Measurements from ENCODE around the gene SRSF1.
"Not testable (repeated sequence)": the region's sequence is repeated elsewhere in the genome, so short reads cannot be mapped to it uniquely, and the experiment has no call there.

Gene SRSF1

DNA sequence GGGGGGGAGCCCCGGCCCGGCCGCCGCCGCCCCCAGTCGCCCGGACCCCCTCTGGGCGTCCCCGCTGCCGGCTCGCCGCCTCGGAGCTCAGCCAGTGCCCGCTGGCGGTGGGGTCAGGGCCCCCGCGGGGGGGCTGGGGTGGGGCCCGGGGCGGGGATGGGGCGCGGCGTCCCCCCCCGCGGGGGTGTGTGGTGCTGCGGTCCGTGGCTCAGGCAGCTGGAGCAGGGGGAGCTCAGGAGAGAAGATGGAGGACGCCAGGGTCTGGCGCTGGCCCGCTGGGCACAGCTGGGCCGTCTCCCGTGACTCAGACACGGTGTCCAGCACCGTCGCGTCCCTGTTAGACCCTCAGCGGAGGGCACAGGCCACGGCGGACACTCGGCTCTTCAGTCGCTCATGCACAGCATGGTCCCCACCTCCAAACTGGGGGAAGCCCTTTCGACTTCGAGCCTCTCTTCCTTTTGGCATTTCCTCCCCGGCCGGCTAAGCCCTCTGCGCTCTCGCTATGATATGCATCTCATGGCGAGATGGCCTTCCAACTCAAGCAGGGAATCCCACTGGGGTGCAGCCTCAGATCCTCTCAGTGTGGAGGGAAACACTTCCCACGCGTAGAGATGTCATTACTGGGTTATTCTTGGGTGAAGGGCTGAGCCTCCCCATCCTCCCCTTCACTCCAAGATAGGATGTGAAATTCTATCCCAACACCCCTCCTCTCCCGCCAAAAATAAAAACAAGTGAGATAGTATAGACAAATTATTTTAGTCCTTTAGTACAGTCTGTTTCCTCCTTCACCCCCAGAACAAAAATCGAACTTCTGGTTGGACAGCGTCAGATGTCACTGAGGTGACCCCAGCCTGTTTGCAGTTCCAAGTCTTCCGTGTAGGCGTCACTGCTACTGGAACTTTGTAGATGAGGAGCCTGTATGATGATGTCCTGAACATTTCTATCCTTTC, 18.5 kb downstream of the SRSF1 start:
- peak; percentile 60 for DNase-seq

- DNase-seq = no peak
These were observed 19.3 kb downstream of the SRSF1 start, which contains the start of gene VEZF1 for GRCh38 chr17:57987581-57988300. TSS of gene VEZF1 (minus strand) at chr17:57988254. CDS start at chr17:57988111, 143 bp downstream.

DNA sequence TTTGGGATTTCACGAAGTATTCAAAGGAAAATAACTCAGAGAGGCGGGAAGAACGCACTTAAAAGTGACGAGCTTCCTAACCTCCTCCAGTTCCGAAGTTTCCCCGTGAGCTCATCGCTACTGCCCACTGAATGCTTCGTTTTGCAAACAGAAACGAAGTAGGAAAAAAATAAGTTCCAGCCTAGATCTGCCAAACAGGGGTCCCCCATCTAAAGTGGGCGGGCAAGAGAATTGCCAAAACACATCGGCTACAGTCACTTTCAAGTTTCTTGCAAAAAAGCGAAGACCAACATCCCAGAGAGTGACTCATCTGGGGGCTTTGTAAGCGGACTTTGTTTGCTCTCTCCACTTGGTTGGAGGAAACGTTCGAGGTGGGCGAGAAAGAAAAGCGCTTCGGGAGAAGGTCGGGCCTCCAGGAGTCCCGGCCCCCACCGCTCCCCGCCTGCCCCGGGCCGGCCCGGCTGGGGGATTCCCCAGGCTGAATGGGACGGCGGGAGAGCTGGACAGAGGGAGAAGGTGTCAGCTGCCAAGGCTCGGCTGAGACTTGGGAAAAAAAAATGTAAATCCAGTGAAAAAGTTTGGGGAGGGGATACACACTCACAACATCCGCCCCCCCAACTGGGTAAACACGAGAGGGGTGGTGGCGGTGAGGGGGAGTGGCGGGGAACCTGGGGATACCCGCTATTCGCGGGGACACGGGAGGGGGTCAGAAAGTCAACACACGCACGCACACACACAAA, 20.0 kb downstream of the SRSF1 start:
- DNase-seq = peak; percentile 85

DNA sequence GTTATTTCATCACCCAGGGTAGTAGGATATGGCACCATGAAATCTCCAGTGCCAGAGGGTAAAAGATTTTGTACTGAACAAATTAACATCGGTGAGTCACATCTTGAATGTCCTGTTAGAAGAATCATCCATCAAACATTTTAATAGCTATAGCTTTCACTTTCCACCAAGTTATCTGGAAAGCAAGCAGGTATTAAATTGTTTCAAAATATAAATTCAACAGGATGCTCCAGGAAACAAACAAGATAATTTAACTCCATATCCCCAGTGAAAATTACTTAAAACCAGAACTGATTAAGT, 21.4 kb downstream of the SRSF1 start:
- DNase-seq = peak; percentile 61

DNA sequence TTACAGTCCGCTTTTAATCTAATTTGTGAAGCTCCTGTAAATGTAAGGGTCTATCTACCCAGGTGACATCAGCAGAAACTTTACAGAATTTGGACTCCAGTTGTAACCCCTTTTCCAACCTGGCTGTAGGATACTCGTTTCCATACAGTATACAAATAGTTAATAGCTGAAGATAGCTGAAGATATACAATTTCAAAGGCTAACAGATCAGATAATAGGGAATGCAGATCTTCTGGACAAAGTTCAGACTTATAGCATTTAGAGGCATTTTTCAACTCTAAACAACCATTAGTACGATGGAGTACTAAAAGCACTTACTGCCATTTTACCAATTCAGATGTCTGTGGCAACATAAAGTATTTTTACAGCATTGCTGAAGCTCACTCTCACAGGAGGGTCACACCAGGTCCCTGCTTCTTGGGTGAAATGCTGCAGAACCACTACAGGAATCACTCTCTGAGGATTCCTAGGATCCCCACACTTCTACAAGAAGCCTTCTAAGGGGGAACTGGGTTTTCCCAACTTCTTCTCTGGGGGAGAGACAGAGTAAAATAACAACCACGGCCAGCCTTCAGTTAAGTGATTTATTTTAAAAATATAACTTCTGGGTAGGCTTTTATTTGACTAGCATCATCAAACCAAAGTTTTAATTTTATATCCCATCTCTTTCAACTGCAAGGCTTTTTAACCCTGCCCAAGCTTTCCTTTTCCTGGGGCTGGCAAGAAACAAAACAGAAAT, 21.9 kb downstream of the SRSF1 start:
- no peak for DNase-seq

GRCh38 chr17:57984261-57984890, 22.7 kb downstream of the SRSF1 start:
- DNase-seq = no peak

DNA sequence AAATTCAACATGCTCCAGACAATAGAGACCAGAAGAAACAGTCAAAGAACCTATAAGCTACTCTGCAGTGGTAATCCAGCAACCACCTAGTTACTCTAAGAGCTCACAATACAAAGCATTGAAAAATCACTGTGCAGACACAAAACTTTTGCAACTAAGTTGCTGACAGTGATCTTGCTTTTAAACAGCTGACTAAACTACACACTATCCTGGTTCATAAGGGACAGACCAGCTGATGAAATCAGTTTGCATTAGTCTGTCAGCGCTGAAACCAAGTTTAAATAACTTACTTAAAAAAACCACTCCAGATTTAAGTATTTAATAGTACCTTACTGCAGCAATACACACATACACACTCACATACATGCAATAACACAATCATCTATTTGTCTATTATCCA, 23.6 kb downstream of the SRSF1 start:
- DNase-seq = no peak

DNA sequence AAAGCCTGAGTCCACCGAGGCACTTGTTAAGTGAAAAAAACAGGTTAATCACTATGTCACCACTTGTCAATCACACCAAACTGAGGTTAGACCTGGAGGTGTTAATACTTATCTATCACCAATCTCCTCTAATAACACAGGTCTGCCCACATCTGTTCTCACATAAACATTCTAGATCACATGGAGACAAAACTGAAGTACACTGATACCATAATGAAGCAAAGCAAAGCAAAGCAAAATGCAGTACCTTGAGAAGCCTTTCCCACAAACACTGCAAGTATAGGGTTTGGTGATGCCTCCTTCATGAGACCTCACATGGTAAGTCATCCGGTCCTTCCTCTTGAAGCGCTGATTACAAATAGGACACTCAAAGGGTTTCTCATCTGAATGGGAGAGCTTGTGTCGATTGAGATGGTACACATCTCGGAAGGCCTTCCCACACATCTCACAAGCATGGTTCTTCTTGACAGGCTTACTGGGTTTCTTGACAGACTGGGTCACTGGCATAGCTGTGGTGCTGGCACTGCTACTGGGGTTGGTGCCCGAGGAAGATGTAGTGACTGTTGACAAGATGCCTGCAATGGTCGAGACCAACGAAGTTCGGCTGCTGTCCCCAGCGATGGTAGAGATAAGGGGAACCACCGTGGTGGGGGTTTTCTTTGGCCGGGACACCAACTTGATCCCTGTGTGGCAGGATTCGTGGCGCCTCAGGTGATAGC, 24.4 kb downstream of the SRSF1 start:
- no peak for DNase-seq

DNA sequence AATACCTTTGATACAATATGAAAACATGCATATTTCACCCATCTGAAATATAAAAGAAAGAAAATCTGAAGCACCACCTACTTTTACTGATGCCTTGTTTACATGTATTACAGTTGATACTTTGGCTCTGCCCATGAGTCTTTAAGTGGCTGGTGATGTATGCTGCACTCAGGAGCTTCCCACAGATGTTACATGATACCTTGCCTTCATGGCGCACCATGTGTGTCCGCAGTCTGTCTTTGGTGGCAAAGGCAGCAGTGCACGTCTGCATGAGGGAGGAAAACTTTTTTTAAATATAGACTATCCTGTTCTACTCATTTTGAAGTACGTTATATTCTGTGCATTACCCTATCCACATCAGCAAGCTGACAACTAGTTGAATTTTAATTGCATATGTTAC, 26.5 kb downstream of the SRSF1 start:
- DNase-seq = no peak

DNA sequence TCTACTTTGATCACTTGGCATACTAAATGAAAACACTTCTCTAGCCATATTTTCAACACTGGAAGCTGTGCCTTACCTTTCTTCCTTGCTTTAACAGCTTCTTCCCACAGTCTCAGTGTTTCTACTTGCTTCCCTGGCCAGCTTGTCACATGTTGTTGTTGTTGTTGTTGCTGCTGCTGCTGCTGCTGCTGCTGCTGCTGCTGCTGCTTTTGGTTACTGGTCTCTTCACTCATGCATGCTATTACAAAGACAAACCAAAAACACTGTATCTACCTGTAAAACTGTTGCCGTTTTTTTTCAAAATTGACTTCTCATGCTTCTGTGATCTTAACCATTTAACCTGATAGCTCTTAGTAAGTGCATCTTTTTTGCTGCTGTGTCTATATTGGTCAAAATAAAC, 28.0 kb downstream of the SRSF1 start:
- no peak for DNase-seq

GRCh38 chr17:57976594-57976993, 30.5 kb downstream of the SRSF1 start:
- DNase-seq = no peak

- DNase-seq = no peak
These were observed 32.0 kb downstream of the SRSF1 start for GRCh38 chr17:57975044-57975443.

DNA sequence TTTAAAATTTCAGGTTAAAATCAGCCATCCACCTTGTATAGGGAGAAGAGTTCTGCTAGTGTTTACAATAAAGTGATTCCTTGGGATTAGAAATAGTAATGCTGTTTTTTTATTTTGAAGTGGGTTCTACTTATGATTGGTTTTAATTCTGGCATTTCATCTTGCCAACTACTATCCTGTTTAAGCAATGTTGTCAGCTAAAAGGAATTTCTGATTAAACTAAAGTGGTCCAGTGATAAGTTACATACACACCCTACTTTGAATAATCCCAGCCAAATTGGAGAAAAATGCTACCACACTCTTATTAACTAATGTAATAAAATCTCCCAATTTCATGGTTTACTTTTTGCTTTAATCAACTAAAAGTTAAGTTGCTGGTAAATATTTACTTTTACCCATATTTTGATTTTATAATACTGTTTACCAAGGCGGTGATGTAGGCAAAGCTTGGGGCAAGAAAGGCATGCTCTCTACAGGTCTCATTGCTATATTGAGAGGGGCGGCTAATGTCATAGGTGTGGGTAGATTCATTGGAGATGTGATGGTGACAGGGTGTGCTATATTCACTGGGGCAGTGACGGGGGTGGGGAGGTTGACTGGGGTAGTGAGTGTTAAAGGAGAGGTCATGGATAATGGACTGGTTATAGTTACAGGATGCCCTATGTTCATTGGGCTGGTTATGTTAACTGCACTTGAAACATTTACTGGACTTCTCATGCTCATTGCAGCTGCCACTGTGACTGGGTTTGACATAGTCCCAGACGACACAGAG, 32.8 kb downstream of the SRSF1 start:
- not testable (repeated sequence) for DNase-seq

GRCh38 chr17:57972151-57972550, 34.9 kb downstream of the SRSF1 start:
- DNase-seq = no peak

DNA sequence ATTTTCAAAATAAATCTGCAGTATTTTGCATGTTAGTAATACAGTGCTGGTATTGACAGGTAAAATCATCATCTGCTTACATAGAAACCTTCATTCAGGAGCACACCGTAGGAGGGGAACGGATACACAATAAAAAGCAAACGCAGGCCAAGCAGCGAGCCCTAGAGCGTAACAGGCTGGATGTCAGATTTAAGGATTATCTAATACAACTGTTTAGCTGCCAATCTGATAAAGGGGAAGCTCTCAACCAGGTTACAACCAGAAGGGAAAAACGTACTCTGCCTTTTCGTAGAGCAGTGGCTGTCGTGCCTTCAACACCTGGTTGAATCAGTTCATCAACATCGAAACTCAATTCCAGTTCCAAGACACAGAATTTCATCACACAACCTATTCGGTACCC, 35.5 kb downstream of the SRSF1 start:
- DNase-seq = no peak

GRCh38 chr17:57970710-57971109, 36.3 kb downstream of the SRSF1 start:
- no peak for DNase-seq

DNA sequence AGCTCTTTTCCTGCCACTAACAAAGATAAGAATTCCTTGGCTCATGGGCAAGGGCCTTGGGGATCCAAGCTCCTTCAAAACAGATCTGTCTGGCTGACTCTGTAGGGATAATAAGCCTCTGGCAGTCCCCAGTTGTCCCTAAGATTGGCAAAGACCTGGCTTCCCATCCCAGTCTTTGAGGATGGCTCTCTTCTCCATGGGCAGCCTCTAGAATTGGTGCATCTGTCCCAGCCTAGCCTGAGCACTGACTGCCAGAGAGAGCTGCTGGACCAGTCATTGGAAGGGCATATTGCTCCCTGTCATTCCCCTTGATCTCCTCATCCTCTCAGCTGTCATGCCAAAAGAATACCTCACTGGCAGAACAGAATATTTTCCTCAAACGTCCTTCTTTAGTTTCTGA, 38.6 kb downstream of the SRSF1 start:
- DNase-seq = no peak

- DNase-seq = no peak
These were observed 40.2 kb downstream of the SRSF1 start for GRCh38 chr17:57966875-57967274.

GRCh38 chr17:57966246-57966645, 40.8 kb downstream of the SRSF1 start:
- no peak for DNase-seq

DNA sequence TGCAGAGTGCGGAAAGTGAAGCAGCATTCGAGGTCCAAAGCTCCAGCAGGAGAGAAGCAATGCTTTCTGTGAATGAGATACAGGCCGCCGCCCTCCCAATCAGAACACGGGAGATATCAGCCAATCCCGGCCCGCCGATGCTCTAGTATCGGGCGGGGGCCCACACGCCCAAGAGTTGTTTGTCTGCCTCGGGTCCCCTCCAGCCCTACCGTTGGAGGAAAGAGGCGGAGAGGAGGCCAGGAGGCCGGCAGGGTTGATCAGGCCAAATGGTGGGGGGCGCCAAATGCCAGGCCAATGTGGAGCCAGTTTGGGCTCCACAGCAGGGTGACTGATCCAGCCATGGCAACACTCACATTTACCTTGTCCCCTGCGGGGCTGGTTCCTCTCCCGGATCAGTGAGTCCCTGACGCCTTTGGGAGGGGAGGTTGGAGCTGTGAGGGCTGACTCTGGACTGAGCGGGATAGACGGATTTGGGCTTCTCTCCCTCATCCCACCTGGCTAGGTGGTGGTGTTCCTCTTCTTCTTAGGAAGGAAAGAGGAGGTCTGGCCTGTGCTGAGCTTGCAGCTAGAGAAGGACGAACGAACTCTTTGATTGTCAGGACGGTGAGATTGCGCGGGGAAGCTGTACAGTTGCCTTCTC, 41.4 kb downstream of the SRSF1 start:
- DNase-seq = no peak
